Transverse colon (tissue), 3 donors: Measurements from ENCODE around the gene SNRK.

Experiments
- EP300 ChIP-seq: sonication (generic); formaldehyde crosslinking; IDR thresholded peaks from one replicate; pipeline ENCODE4 v1.6.1; 2017; ENCODE audit warnings: antibody characterized with exemption, low read depth
- TF ChIP-seq, protein P1 (sequence below), 5 experiments: fragments of 200-600 bp in 3 of 5; fragments of 450-650 bp in 2 of 5; sonication (generic) in 3 of 5; IDR thresholded peaks; 1 replicate in 2 of 5; 2 replicates in 3 of 5; pipeline ENCODE4 v1.5.1; 2016 to 2017; ENCODE audit warnings: antibody characterized with exemption in 5 of 5, inconsistent platforms in 3 of 5, mild to moderate bottlenecking in 2 of 5, moderate library complexity in 1 of 5

DNA sequence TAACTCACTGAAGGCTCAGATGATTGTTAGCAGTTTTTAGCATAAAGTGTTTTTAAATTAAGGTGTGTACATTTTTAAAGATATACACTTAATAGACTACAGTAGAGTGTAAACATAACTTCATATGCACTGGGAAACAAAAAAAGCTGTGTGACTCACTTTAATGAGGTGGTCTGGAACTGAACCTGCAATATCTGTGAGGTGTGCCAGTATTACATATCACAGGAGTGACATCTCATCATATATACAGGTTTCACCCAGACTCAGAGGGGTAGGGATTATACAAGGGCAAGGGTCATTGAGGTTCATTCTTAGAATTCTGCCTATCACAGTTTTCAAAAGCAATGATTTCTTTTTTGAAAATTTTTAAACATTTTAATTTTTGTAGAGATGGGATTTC lies 7.3 kb upstream of the SNRK start:
- TF ChIP-seq, protein P1, sequence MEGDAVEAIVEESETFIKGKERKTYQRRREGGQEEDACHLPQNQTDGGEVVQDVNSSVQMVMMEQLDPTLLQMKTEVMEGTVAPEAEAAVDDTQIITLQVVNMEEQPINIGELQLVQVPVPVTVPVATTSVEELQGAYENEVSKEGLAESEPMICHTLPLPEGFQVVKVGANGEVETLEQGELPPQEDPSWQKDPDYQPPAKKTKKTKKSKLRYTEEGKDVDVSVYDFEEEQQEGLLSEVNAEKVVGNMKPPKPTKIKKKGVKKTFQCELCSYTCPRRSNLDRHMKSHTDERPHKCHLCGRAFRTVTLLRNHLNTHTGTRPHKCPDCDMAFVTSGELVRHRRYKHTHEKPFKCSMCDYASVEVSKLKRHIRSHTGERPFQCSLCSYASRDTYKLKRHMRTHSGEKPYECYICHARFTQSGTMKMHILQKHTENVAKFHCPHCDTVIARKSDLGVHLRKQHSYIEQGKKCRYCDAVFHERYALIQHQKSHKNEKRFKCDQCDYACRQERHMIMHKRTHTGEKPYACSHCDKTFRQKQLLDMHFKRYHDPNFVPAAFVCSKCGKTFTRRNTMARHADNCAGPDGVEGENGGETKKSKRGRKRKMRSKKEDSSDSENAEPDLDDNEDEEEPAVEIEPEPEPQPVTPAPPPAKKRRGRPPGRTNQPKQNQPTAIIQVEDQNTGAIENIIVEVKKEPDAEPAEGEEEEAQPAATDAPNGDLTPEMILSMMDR (IDR thresholded peaks at IDR 0.05): no peak
- no peak for TF ChIP-seq EP300
